ENCODE results near the gene POLG. TPM values are rescaled to one million over a fixed set of nuclear protein-coding genes. Genes with fewer than 3 reads are reported as not detected.

Gene POLG
- total RNA-seq, 1 experiment from 2014 or later: 60.3 TPM

GRCh38 chr15:89321521-89322410 is 12.9 kb downstream of the POLG start:
- Histone ChIP-seq H4K91ac (ENCODE audit: insufficient read length, low read depth, low read length) (no peak overlapping the region), H2BK20ac (ENCODE audit: low read depth, low read length, poor library complexity, severe bottlenecking) (no peak overlapping the region), H4K20me1 (ENCODE audit: control insufficient read depth, insufficient read depth, insufficient read length) (no peaks in the 10 kb centered on the region), H3K27me3 (ENCODE audit: insufficient read depth, low read length) (no peaks in the 10 kb centered on the region), H3K79me2 (ENCODE audit: insufficient read depth, low read length) (no peaks in the 10 kb centered on the region), H3K23ac (ENCODE audit: insufficient read length, low read depth, low read length) (no peak overlapping the region), H3K4me2 (ENCODE audit: insufficient read depth, insufficient read length, low read length) (no peak overlapping the region), H4K8ac (replicated peaks; ENCODE audit: insufficient read length, low read depth, low read length) (no peak overlapping the region), H3K27ac (ENCODE audit: insufficient read length, low read depth, low read length) (no peak overlapping the region), H2BK15ac (ENCODE audit: low read depth, low read length) (no peak overlapping the region), H4K5ac (ENCODE audit: insufficient read length, low read depth, low read length) (no peak overlapping the region), H3K18ac (ENCODE audit: insufficient read length, low read depth, low read length) (no peak overlapping the region), H3K9ac (ENCODE audit: extremely low read depth, insufficient read length, low read length) (no peak overlapping the region), H3K14ac (ENCODE audit: insufficient read depth, low read length) (no peak overlapping the region), H3K4ac (ENCODE audit: low read depth, low read length) (no peak overlapping the region), H2BK120ac (ENCODE audit: low read depth, low read length, poor library complexity, severe bottlenecking) (no peak overlapping the region), H2BK5ac (ENCODE audit: insufficient read length, low read length) (no peak overlapping the region), H3T11ph (ENCODE audit: low read length) (no peak overlapping the region), H3K9me3 (ENCODE audit: control insufficient read depth, low read depth, low read length) (no peaks in the 10 kb centered on the region), H2BK12ac (ENCODE audit: insufficient read length, low read depth, low read length) (no peak overlapping the region), H3K79me1 (ENCODE audit: insufficient read depth, low read depth, low read length, poor library complexity, severe bottlenecking) (no peaks in the 10 kb centered on the region), H3K56ac (ENCODE audit: insufficient read length, low read depth, low read length) (no peak overlapping the region), H3K23me2 (ENCODE audit: insufficient read length, low read depth, low read length, poor library complexity, severe bottlenecking) (no peaks in the 10 kb centered on the region), H3K4me1 (ENCODE audit: insufficient read depth, low read length) (no peaks in the 10 kb centered on the region), H2AK5ac (ENCODE audit: insufficient read length, low read length) (no peak overlapping the region), H2AFZ (ENCODE audit: low read length) (no peak overlapping the region)
- peak overlapping the region in 1 of 2 experiments; percentile 23; a peak in 1 of 5 replicates for H3K4me3 Mint-ChIP-seq
- no peaks in the 10 kb centered on the region for H3K9me3 Mint-ChIP-seq
- no peaks in the 10 kb centered on the region for H3K4me1 Mint-ChIP-seq
- no CpG with 5 or more reads among the region's 17 CpGs for WGBS (ENCODE audit: extremely low coverage, insufficient read length, low lambda C conversion rate)
- peaks cover 57 to 97% (median 83%) of the 10 kb centered on the region in 3 experiments for H3K36me3 Mint-ChIP-seq (ENCODE audit: insufficient read depth in 1 of 3, low read depth in 3 of 3)
- DNase-seq: no peak
- peak overlapping the region in 1 of 3 experiments; percentile 63; a peak in 1 of 7 replicates for H3K27ac Mint-ChIP-seq
- peak; percentile 41 for TF ChIP-seq CTCF (conservative IDR thresholded peaks at IDR 0.05)
- no peaks in the 10 kb centered on the region for H3K27me3 Mint-ChIP-seq (ENCODE audit: low read depth)
